CD4-positive, alpha-beta T cell treated with Interleukin-4 for 1 hour (primary cell): Measurements from ENCODE around the gene PSG6.
"Not testable (repeated sequence)": the region's sequence is repeated elsewhere in the genome, so short reads cannot be mapped to it uniquely, and the experiment has no call there.

Experiments used
- DNase-seq, 2 donors: peaks; one replicate each; pipeline ENCODE4 v3.0.0-alpha.2; 2020 to 2022

Gene PSG6

DNA sequence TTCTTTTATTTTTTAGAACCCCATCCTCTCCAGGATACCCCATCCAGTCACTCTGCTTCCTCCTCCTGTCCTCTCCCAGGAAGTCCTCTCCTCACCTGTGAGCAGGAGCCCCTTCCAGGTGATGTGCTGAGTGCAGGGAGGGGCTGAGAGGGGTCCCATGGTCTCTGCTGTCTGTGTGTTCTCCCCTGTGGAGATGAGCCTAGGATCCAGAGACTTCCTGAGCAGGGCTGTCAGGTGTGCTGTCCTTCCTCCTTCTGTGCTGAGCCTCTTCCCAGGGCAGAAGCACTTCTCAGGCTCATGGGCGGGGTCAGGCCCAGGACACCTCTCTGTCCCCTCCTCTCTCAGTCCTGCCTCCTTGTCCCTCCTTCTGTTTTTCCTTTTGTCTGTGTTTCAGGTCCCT lies at the start of gene PSG6:
PSG6 (minus strand) TSS at position 261 of the 400 bp plus-strand sequence; CDS start at position 159, 102 bp downstream.
- DNase-seq: not testable (repeated sequence)

GRCh38 chr19:42965176-42965575 lies 47.5 kb upstream of the PSG6 start:
- no peak for DNase-seq

GRCh38 chr19:42961119-42961518 lies 43.4 kb upstream of the PSG6 start:
- no peak for DNase-seq

GRCh38 chr19:42952126-42952525 lies 34.4 kb upstream of the PSG6 start:
- DNase-seq: not testable (repeated sequence)

- not testable (repeated sequence) for DNase-seq
These were observed 33.8 kb upstream of the PSG6 start for GRCh38 chr19:42951476-42951875.

DNA sequence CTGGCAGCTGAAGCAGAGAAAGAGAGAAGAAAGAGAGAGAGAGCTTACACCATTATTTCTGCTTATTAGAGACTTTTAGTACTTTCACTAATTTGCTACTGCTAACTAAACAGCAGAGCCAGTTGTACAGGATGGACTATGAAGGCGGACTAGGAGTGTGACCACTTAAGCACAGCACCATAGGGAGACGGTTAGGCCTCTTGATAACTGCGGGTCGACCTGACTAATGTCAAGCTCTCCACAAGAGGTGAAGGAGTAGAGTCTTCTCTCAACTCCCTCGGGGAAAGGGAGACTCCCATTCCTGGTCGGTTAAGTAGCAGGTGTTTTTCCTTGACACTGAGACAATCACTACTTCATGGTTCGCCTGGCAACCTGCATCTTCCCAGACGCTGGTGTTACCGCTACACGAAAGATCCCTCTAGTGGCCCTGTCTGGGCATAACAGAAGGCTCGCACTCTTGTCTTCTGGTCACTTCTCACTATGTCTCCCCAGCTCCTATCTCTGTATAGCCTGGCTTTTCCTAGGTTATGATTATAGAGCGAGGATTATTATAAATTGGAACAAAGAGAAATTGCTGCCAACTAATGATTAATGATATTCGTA lies 24.6 kb upstream of the PSG6 start:
- DNase-seq: no peak

- DNase-seq: not testable (repeated sequence)
These were observed 19.4 kb upstream of the PSG6 start, which contains the start of gene PSG7 for GRCh38 chr19:42937107-42937506. Gene PSG7 (minus strand): TSS chr19:42937207. CDS start chr19:42937076, 131 bp downstream.

DNA sequence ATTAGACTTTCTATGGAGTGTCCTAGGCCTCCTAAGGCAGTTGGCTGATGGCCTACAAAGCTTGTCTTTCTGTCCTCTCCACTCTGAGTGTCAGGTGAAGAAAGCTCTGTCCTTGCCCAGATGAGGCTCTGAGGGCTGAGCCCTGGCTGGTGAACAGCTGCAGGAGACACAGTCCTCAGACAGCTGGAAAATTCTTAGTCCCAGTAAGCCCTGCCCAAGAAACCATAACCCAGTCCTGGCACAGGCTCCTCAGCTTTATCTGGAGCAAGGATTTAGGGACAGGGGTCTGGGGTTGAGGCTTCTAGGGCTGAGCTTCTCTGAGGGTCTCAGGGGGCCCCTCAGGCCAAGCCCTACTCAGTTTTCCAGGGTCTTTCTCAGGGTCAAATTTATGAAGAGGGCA lies 17.0 kb upstream of the PSG6 start:
- not testable (repeated sequence) for DNase-seq

DNA sequence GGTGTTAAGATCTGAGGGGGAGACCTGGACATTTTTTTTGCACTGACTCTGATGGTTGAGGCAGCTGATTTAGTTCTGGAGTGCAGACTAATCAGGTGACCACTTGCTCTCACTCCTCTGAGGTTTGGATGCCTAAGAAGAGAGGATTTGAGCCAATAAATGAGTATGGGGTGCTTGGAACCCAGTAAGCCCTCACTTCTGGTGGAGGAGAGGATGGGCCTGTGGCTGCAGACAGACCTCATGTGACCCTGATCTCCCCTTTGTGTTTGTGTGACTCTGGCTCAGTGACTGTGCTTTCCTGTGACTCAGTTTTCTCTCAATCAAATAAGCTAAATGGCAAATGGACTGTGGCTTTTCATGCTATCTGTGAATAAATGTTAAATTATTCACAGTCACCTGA lies 16.5 kb upstream of the PSG6 start:
- DNase-seq: not testable (repeated sequence)

DNA sequence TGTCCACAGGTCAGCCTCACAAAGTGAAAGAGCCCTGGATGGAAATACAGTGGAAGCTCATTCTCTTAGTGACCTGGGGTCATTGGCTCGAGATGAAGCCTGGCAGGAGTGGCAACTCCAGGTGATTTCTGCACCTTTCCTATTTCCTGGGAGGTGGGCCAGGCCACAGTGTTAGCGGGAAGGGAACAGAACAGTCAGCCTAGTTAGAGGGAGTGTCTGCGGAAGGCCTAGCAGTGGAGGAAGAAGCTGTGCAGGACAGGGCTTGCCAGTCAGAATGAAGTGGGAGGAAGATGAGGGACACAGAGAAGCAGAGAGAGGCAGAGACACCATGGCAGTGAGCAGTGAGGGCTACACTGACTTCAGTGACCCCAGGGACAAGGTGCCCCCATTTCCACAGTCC lies 15.7 kb upstream of the PSG6 start:
- DNase-seq: not testable (repeated sequence)

- DNase-seq: not testable (repeated sequence)
These were observed 14.9 kb upstream of the PSG6 start for GRCh38 chr19:42932485-42933101.

DNA sequence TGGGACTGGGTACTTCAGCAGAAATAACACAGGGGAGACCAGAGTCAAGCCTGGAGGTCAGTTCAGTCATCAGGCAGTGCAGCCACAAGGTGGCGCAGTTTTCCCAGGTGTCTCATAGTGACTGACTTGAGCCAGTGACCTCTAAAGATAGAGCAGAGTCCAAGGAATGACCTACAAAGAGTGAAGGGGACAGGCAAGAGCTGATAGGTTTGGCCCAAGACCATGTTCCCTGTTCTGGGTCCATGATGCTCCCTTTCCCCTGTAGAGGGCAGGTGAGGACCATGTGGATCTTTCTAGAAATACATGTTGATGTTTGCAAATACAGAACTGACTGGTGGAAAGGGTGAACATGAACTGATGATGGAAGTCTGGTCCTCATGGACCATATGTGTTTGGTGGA lies 12.5 kb upstream of the PSG6 start:
- DNase-seq: not testable (repeated sequence)

DNA sequence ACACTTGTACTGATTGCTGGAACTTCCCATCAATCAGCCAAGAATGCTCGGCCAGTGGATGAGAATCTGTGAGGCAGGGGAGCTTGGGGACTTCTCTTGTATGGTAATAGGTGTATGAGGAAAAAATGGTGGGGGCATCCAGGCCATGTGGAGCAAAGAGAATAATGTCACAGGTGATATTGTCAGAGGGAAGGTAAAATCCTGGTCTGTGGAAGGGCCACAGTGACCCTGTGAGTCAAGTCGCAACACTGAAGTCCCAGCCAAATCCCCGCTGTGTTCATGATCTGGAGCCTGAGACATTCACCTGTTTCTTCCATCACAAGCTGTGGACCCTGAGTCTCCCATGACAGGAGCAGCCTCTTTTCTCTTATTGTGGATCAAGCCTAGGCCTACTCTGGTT lies 11.2 kb upstream of the PSG6 start:
- DNase-seq: no peak

DNA sequence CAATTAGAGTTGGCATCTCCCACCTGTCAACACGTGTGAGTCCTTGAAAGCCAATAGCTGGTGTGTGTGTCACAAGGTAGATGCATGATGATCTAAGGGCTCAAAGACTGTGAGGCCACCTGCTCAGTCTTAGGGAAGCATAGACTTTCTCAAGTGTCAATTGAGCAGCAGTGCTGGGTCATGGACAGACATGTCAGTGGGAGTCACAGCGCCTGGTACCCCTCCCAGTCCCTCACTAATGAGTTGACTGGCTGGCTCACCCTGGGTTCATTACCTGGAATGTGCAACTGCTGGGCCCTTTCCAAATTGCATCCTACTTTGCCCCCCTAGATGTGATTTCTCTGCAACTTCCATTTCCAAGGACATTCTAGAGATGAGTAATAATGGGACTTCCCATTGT lies 9.1 kb upstream of the PSG6 start:
- DNase-seq: no peak

- DNase-seq: not testable (repeated sequence)
These were observed 5.4 kb upstream of the PSG6 start for GRCh38 chr19:42923106-42923505.

DNA sequence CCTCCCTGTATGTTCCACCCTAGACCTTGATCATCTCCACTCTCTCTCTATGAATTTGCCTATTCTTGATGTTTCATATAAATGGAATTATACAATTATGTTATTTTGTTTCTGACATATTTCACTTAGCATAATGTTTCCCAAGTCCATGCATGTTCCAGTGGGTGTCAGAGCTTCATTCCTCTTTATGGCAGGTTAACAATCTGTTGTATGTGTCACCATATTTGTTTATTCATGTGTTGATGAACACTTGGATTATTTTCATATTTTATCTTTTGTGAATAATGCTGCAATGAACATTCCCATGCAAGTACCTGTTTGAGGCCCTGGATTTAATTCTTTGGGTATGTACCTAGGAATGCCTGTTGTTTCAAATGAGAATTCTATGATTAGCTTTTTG lies 3.3 kb upstream of the PSG6 start:
- DNase-seq: not testable (repeated sequence)

GRCh38 chr19:42919757-42920079 lies 2.0 kb upstream of the PSG6 start:
- no peak for DNase-seq

GRCh38 chr19:42919070-42919756 lies 1.5 kb upstream of the PSG6 start:
- DNase-seq: not testable (repeated sequence)

GRCh38 chr19:42918377-42919069 lies 829 bp upstream of the PSG6 start:
- not testable (repeated sequence) for DNase-seq

- DNase-seq: not testable (repeated sequence)
These were observed 763 bp downstream of the PSG6 start for GRCh38 chr19:42916931-42917330.

- DNase-seq: not testable (repeated sequence)
These were observed 4.2 kb downstream of the PSG6 start for GRCh38 chr19:42913516-42913915.

GRCh38 chr19:42912941-42913340 lies 4.8 kb downstream of the PSG6 start:
- DNase-seq: not testable (repeated sequence)

DNA sequence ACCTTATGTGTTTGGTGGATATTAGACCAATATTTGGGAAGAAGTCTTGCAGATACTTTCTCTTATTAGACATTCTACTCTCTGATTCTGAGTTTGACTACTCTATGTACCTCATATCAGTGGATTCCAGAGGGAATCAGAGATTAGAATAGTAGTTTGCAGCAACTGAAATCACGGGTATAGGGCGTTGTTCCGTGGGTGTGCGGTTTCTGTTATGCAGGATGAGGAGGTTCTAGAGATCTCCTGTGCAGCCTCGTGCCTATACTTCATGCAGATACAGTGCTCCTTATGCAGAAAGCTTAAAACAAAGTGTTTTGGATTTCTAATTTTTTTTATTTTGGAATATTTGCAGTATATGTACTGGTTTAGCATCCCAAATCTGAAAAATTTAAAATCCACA lies 6.0 kb downstream of the PSG6 start:
- not testable (repeated sequence) for DNase-seq
